HEK293T (cell line): ENCODE measurements around the gene MSANTD4.
A peak's percentile ranks its signal among the peaks of the same experiment; 100 is the strongest.

Experiments used
- CTCF ChIA-PET: fragments of 350-600 bp; formaldehyde crosslinking; extraction: SDS; loops from one replicate; lab custom pipeline; 2021; ENCODE audit warnings: antibody characterized with exemption, inconsistent platforms; lab: Yijun Ruan, JAX
- POLR2A ChIA-PET: fragments of 350-600 bp; formaldehyde crosslinking; extraction: SDS; loops from one replicate; lab custom pipeline; 2020; ENCODE audit warnings: antibody characterized with exemption, inconsistent platforms; lab: Yijun Ruan, JAX
- DNase-seq: peaks from one replicate; pipeline ENCODE4 v3.0.0; 2012; ENCODE audit warnings: mixed read lengths; ENCODE audit errors: extremely low spot score
- ARNT ChIP-seq: fragments of 450-650 bp; IDR thresholded peaks from 2 replicates; pipeline ENCODE4 v1.6.1; 2017; ENCODE audit warnings: mild to moderate bottlenecking
- BHLHE40 ChIP-seq: fragments of 450-650 bp; IDR thresholded peaks from 2 replicates; pipeline ENCODE4 v1.6.1; 2016; ENCODE audit warnings: mild to moderate bottlenecking, moderate library complexity, borderline replicate concordance
- CTBP1 ChIP-seq: fragments of 450-650 bp; IDR thresholded peaks from 2 replicates; pipeline ENCODE4 v1.6.1; 2016; ENCODE audit warnings: borderline replicate concordance
- ELF4 ChIP-seq: fragments of 450-650 bp; IDR thresholded peaks from 2 replicates; pipeline ENCODE4 v1.6.1; 2017; ENCODE audit warnings: antibody characterized with exemption
- FOXA1 ChIP-seq: fragments of 450-650 bp; IDR thresholded peaks from 2 replicates; pipeline ENCODE4 v1.6.1; 2016; ENCODE audit warnings: mild to moderate bottlenecking
- FOXK2 ChIP-seq: fragments of 450-650 bp; IDR thresholded peaks from 2 replicates; pipeline ENCODE4 v1.6.1; 2016; ENCODE audit warnings: mild to moderate bottlenecking
- FOXM1 ChIP-seq: fragments of 450-650 bp; IDR thresholded peaks from 2 replicates; pipeline ENCODE4 v1.6.1; 2017; ENCODE audit warnings: mild to moderate bottlenecking, borderline replicate concordance
- HDGF ChIP-seq: fragments of 450-650 bp; IDR thresholded peaks from 2 replicates; pipeline ENCODE4 v1.6.1; 2017; ENCODE audit warnings: antibody characterized with exemption, borderline replicate concordance
- L3MBTL2 ChIP-seq: fragments of 450-650 bp; conservative IDR thresholded peaks from 2 replicates; pipeline ENCODE4 v1.6.1; 2016; ENCODE audit warnings: mild to moderate bottlenecking
- LEF1 ChIP-seq: fragments of 450-650 bp; IDR thresholded peaks from 2 replicates; pipeline ENCODE4 v1.6.1; 2017; ENCODE audit warnings: mild to moderate bottlenecking, borderline replicate concordance
- NFRKB ChIP-seq: fragments of 450-650 bp; IDR thresholded peaks from 2 replicates; pipeline ENCODE4 v1.6.1; 2016; ENCODE audit warnings: mild to moderate bottlenecking, moderate library complexity
- PKNOX1 ChIP-seq: fragments of 450-650 bp; IDR thresholded peaks from 2 replicates; pipeline ENCODE4 v1.6.1; 2016
- SP1 ChIP-seq: fragments of 450-650 bp; IDR thresholded peaks from 2 replicates; pipeline ENCODE4 v1.6.1; 2017
- SUZ12 ChIP-seq: fragments of 450-650 bp; IDR thresholded peaks from 2 replicates; pipeline ENCODE4 v1.6.1; 2016; ENCODE audit warnings: mild to moderate bottlenecking
- TARDBP ChIP-seq: fragments of 450-650 bp; IDR thresholded peaks from 2 replicates; pipeline ENCODE4 v1.6.1; 2016
- ZNF384 ChIP-seq: fragments of 450-650 bp; IDR thresholded peaks from 2 replicates; pipeline ENCODE4 v1.6.1; 2016

MSANTD4 gene

GRCh38 chr11:106021967-106022794 lies at the start of gene MSANTD4:
Gene MSANTD4 (minus strand): TSS chr11:106022240. CDS start chr11:106010917, 11,323 bp downstream.
- TF ChIP-seq SUZ12 (no peak), SP1 (peak; percentile 82), CTBP1 (no peak), LEF1 (no peak), L3MBTL2 (peak; percentile 43; the same call in 1 of the 2 replicates), ELF4 (peak; percentile 80), BHLHE40 (no peak), TARDBP (no peak), PKNOX1 (peak; percentile 100), FOXA1 (no peak), ZNF384 (peak; percentile 43; the same call in 1 of the 2 replicates), FOXK2 (no peak), NFRKB (no peak)
- POLR2A ChIA-PET, result no interaction called here
- CTCF ChIA-PET, result no interaction called here
- DNase-seq, result peak; percentile 96

- CTCF ChIA-PET, result no interaction called here
- POLR2A ChIA-PET, result no interaction called here
These were observed 48.6 kb upstream of the MSANTD4 start for GRCh38 chr11:106070606-106071005.

GRCh38 chr11:106063009-106063408 lies 41.0 kb upstream of the MSANTD4 start:
- POLR2A ChIA-PET, result no interaction called here
- TF ChIP-seq ZNF384 (no peak), LEF1 (no peak), FOXK2 (no peak), ARNT (no peak), TARDBP (no peak), FOXM1 (no peak), SP1 (no peak), NFRKB (no peak), PKNOX1 (no peak), SUZ12 (no peak), HDGF (no peak), ELF4 (no peak), L3MBTL2 (no peak), BHLHE40 (no peak), FOXA1 (no peak)
- CTCF ChIA-PET, result no interaction called here
- DNase-seq, result no peak

More at GRCh38 chr11:106070606-106071005, 48.6 kb upstream of the MSANTD4 start:
- TF ChIP-seq FOXM1 (no peak), NFRKB (no peak), LEF1 (no peak), ELF4 (no peak), SP1 (no peak), TARDBP (no peak)
- DNase-seq, result no peak

GRCh38 chr11:106061954-106062949 lies 40.2 kb upstream of the MSANTD4 start:
- DNase-seq, result no peak
- ChIA-PET CTCF (no interaction called here), POLR2A (no interaction called here)
- TF ChIP-seq PKNOX1, result no peak
- TF ChIP-seq ZNF384, result no peak
- TF ChIP-seq SP1, result no peak
- no peak for TF ChIP-seq TARDBP
- TF ChIP-seq FOXK2, result no peak
- TF ChIP-seq NFRKB, result no peak
- TF ChIP-seq BHLHE40, result no peak
- no peak for TF ChIP-seq FOXM1
- TF ChIP-seq ARNT, result no peak
- TF ChIP-seq ELF4, result no peak
- no peak for TF ChIP-seq SUZ12
- TF ChIP-seq L3MBTL2, result no peak
- TF ChIP-seq FOXA1, result no peak
- TF ChIP-seq LEF1, result no peak
- TF ChIP-seq HDGF, result no peak
- TF ChIP-seq CTBP1, result no peak

- POLR2A ChIA-PET, result no interaction called here
- CTCF ChIA-PET, result no interaction called here
- DNase-seq, result no peak
- no peak for TF ChIP-seq TARDBP
- TF ChIP-seq FOXA1, result no peak
- no peak for TF ChIP-seq ZNF384
- no peak for TF ChIP-seq PKNOX1
- no peak for TF ChIP-seq BHLHE40
- TF ChIP-seq L3MBTL2, result no peak
These were observed 39.3 kb upstream of the MSANTD4 start for GRCh38 chr11:106061249-106061784.
